Vagina (tissue), 2 donors: Measurements from ENCODE around the gene MBLAC2. TPM values are rescaled to one million over a fixed set of nuclear protein-coding genes. Genes with fewer than 3 reads are reported as not detected.
A peak's percentile ranks its signal among the peaks of the same experiment; 100 is the strongest.

Source experiments
- DNase-seq, 2 donors: peaks; one replicate each; pipeline ENCODE4 v3.0.0-alpha.2; 2017; ENCODE audit errors: extremely low spot score in 2 of 2
- H3K27ac ChIP-seq: fragments of 200-600 bp; sonication (generic); one replicate; pipeline ENCODE4 v1.5.1; 2019
- H3K27me3 ChIP-seq: fragments of 200-600 bp; sonication (generic); one replicate; pipeline ENCODE4 v1.5.1; 2019
- H3K36me3 ChIP-seq, 2 donors: fragments of 200-600 bp; sonication (generic); one replicate each; pipeline ENCODE4 v1.5.1; 2017 to 2019
- H3K4me1 ChIP-seq: fragments of 200-600 bp; sonication (generic); one replicate; pipeline ENCODE4 v1.5.1; 2019
- H3K4me3 ChIP-seq, 2 donors: fragments of 200-600 bp; sonication (generic); 1 replicate in 1 of 2; 2 replicates in 1 of 2; pipeline ENCODE4 v1.5.1; 2016 to 2019
- H3K9me3 ChIP-seq: fragments of 200-600 bp; sonication (generic); one replicate; pipeline ENCODE4 v1.5.1; 2019
- CTCF ChIP-seq, 3 experiments: fragments of 450-650 bp in 2 of 3; fragments of 200-600 bp in 1 of 3; sonication (generic) in 1 of 3; IDR thresholded peaks; one replicate each; pipeline ENCODE4 v1.5.1; 2017 to 2019; ENCODE audit warnings: antibody characterized with exemption in 3 of 3, mild to moderate bottlenecking in 2 of 3, moderate library complexity in 2 of 3
- POLR2A ChIP-seq, 2 donors: fragments of 450-650 bp; IDR thresholded peaks; one replicate each; pipeline ENCODE4 v1.6.1; 2017; ENCODE audit warnings: antibody characterized with exemption in 2 of 2, mild to moderate bottlenecking in 2 of 2, moderate library complexity in 2 of 2
- POLR2AphosphoS5 ChIP-seq, 2 donors: sonication (generic); formaldehyde crosslinking; IDR thresholded peaks; one replicate each; pipeline ENCODE4 v1.9.0; 2017; ENCODE audit warnings: antibody characterized with exemption in 2 of 2, mild to moderate bottlenecking in 2 of 2, low read depth in 1 of 2; ENCODE audit not compliant: insufficient read depth in 1 of 2
- intact Hi-C: fragments of 100-400 bp; cut with DNase I; formaldehyde crosslinking; loops from one replicate; pipeline ENCODE4 v1.15.1; 2023
- total RNA-seq: library from RNA; depleted of rRNA; stranded (reverse); fragments of >200 nt; gene quantifications from one replicate; pipeline ENCODE4 v1.2.3, GENCODE V29; 2016

MBLAC2 gene
- total RNA-seq: 8.8 TPM

GRCh38 chr5:90474235-90475107 is at the start of gene MBLAC2, which contains the start of gene POLR3G:
TSS of gene MBLAC2 (minus strand) at chr5:90474771. CDS start at chr5:90474292, 479 bp downstream.
TSS of gene POLR3G (plus strand) at chr5:90474864. CDS start at chr5:90485568, 10,704 bp downstream.
- peak in 1 of 2 donors; percentile 92 for DNase-seq
- Histone ChIP-seq H3K27me3 (no peaks in the 10 kb centered on the region), H3K36me3 (no peaks in the 10 kb centered on the region), H3K9me3 (no peaks in the 10 kb centered on the region), H3K4me1 (peaks cover 19% of the 10 kb centered on the region), H3K27ac (peak within 1 kb of the TSS; percentile 80), H3K4me3 (peak within 1 kb of the TSS; percentile 72 to 97)
- intact Hi-C loops: loop anchor here (5.0 kb wide), 1 partner anchor 58 kb away; no protein-coding TSS in a partner anchor
- TF ChIP-seq POLR2AphosphoS5 (IDR thresholded peaks at IDR 0.05; ENCODE audit: insufficient read depth in 1 of 2, low read depth in 1 of 2) (peak; percentile 83 to 95), CTCF (IDR thresholded peaks at IDR 0.05) (peak in 2 of 3 experiments; percentile 11 to 49), POLR2A (IDR thresholded peaks at IDR 0.05) (peak in 1 of 2 donors; percentile 68)

- intact Hi-C loops: no loop called here
These were observed 44.5 kb upstream of the MBLAC2 start for GRCh38 chr5:90519081-90519480.

GRCh38 chr5:90518661-90519060 is 44.1 kb upstream of the MBLAC2 start:
- Histone ChIP-seq H3K36me3 (peaks cover 0 to 7% of the 10 kb centered on the region in 2 donors), H3K27me3 (no peaks in the 10 kb centered on the region), H3K4me1 (no peaks in the 10 kb centered on the region), H3K27ac (no peak overlapping the region), H3K4me3 (no peak overlapping the region), H3K9me3 (no peaks in the 10 kb centered on the region)
- intact Hi-C loops: no loop called here
- DNase-seq: no peak
- TF ChIP-seq POLR2A (IDR thresholded peaks at IDR 0.05) (no peak), CTCF (IDR thresholded peaks at IDR 0.05) (no peak), POLR2AphosphoS5 (IDR thresholded peaks at IDR 0.05; ENCODE audit: insufficient read depth in 1 of 2, low read depth in 1 of 2) (no peak)

More at GRCh38 chr5:90519081-90519480, 44.5 kb upstream of the MBLAC2 start:
- Histone ChIP-seq H3K27me3 (no peaks in the 10 kb centered on the region), H3K4me3 (no peak overlapping the region), H3K36me3 (peaks cover 3 to 11% of the 10 kb centered on the region in 2 donors), H3K4me1 (no peaks in the 10 kb centered on the region), H3K27ac (no peak overlapping the region), H3K9me3 (no peaks in the 10 kb centered on the region)
- no peak for DNase-seq
- no peak for TF ChIP-seq CTCF (IDR thresholded peaks at IDR 0.05)
- TF ChIP-seq POLR2A (IDR thresholded peaks at IDR 0.05): no peak
- TF ChIP-seq POLR2AphosphoS5 (IDR thresholded peaks at IDR 0.05; ENCODE audit: insufficient read depth in 1 of 2, low read depth in 1 of 2): no peak

- TF ChIP-seq POLR2AphosphoS5 (IDR thresholded peaks at IDR 0.05; ENCODE audit: insufficient read depth in 1 of 2, low read depth in 1 of 2) (no peak), CTCF (IDR thresholded peaks at IDR 0.05) (no peak)
- intact Hi-C loops: no loop called here
These were observed 39.9 kb upstream of the MBLAC2 start for GRCh38 chr5:90514520-90514919.

GRCh38 chr5:90510438-90510837 is 35.9 kb upstream of the MBLAC2 start:
- DNase-seq: no peak
- TF ChIP-seq POLR2A (IDR thresholded peaks at IDR 0.05) (no peak), CTCF (IDR thresholded peaks at IDR 0.05) (no peak), POLR2AphosphoS5 (IDR thresholded peaks at IDR 0.05; ENCODE audit: insufficient read depth in 1 of 2, low read depth in 1 of 2) (no peak)
- Histone ChIP-seq H3K4me3 (no peak overlapping the region), H3K27me3 (no peaks in the 10 kb centered on the region), H3K36me3 (no peaks in the 10 kb centered on the region), H3K9me3 (no peaks in the 10 kb centered on the region), H3K27ac (no peak overlapping the region), H3K4me1 (no peaks in the 10 kb centered on the region)
- intact Hi-C loops: no loop called here

More at GRCh38 chr5:90514520-90514919, 39.9 kb upstream of the MBLAC2 start:
- Histone ChIP-seq H3K4me3 (no peak overlapping the region), H3K36me3 (peaks cover 0 to 7% of the 10 kb centered on the region in 2 donors), H3K4me1 (no peaks in the 10 kb centered on the region), H3K27ac (no peak overlapping the region), H3K9me3 (no peaks in the 10 kb centered on the region), H3K27me3 (no peaks in the 10 kb centered on the region)
- DNase-seq: no peak
